HEK293 (cell line): ENCODE data around the gene FRYL.
"Not testable (repeated sequence)": the region's sequence is repeated elsewhere in the genome, so short reads cannot be mapped to it uniquely, and the experiment has no call there.

ENCODE experiments used
- CTCF ChIP-seq: fragments of 450-650 bp; formaldehyde crosslinking; IDR thresholded peaks from 2 replicates; pipeline ENCODE4 v1.5.1; 2016; ENCODE audit warnings: missing biosample characterization, missing genetic modification characterization
- MZF1 ChIP-seq: fragments of 450-650 bp; formaldehyde crosslinking; IDR thresholded peaks from 2 replicates; pipeline ENCODE4 v1.5.1; 2017; ENCODE audit warnings: missing biosample characterization, missing genetic modification characterization, borderline replicate concordance
- REPIN1 ChIP-seq: fragments of 450-650 bp; formaldehyde crosslinking; IDR thresholded peaks from 2 replicates; pipeline ENCODE4 v1.5.1; 2017; ENCODE audit warnings: missing biosample characterization, missing genetic modification characterization, low read depth
- SETDB1 ChIP-seq: IDR thresholded peaks from one replicate; pipeline ENCODE4 v1.6.1; 2017; ENCODE audit warnings: mild to moderate bottlenecking, low read length, moderate library complexity, mixed read lengths; ENCODE audit not compliant: insufficient read length
- ZFP37 ChIP-seq: fragments of 450-650 bp; formaldehyde crosslinking; IDR thresholded peaks from 2 replicates; pipeline ENCODE4 v1.5.1; 2016; ENCODE audit warnings: missing biosample characterization, missing genetic modification characterization
- ZNF37A ChIP-seq: fragments of 450-650 bp; IDR thresholded peaks from 2 replicates; pipeline ENCODE4 v1.5.1; 2018; ENCODE audit warnings: missing biosample characterization, missing genetic modification characterization
- ZNF473 ChIP-seq: fragments of 450-650 bp; formaldehyde crosslinking; IDR thresholded peaks from 2 replicates; pipeline ENCODE4 v1.5.1; 2017; ENCODE audit warnings: missing biosample characterization, missing genetic modification characterization
- ZNF623 ChIP-seq: fragments of 450-650 bp; formaldehyde crosslinking; IDR thresholded peaks from 2 replicates; pipeline ENCODE4 v1.5.1; 2016; ENCODE audit warnings: missing biosample characterization, missing genetic modification characterization
- ZNF785 ChIP-seq: fragments of 450-650 bp; formaldehyde crosslinking; IDR thresholded peaks from 2 replicates; pipeline ENCODE4 v1.5.1; 2016; ENCODE audit warnings: missing biosample characterization, missing genetic modification characterization
- ZNF792 ChIP-seq: fragments of 450-650 bp; formaldehyde crosslinking; IDR thresholded peaks from 2 replicates; pipeline ENCODE4 v1.5.1; 2016; ENCODE audit warnings: missing biosample characterization, missing genetic modification characterization

DNA sequence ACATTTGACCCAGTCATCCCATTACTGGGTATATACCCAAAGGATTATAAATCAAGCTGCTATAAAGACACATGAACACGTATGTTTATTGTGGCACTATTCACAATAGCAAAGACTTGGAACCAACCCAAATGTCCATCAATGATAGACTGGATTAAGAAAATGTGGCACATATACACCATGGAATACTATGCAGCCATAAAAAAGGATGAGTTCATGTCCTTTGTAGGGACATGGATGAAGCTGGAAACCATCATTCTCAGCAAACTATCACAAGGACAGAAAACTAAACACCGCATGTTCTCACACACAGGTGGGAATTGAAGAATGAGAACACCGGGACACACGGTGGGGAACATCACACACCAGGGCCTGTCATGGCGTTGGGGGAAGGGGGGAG, 21.4 kb downstream of the FRYL start:
- TF ChIP-seq CTCF (tag by site-specific recombination); ZNF473 (tag by site-specific recombination); ZNF792 (tag by site-specific recombination); SETDB1; MZF1 (tag by site-specific recombination); REPIN1 (tag by site-specific recombination); ZFP37; ZNF623; ZNF37A (tag by site-specific recombination); ZNF785 (tag by site-specific recombination): not testable (repeated sequence)
